ENCODE data around the gene ADCY10.

DNA sequence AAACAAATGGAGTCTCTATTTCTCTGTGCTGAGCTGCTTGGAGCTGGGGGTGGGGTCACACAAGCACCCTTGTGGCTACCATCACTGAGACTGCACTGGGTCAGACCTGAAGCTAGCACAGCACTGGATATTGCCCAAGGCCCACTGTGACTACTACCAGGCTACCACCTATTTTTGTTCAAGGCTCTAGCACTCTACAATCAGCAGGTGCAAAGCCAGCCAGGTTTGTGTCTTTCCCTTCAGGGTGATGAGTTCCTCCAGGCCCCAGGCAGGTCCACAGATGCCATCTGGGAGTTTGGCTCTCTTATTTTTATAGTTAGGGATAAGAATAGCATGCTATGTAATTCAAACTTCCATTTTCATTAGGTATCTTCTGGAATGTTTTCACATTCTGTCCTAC, 23.5 kb downstream of the ADCY10 start:
- TF ChIP-seq, protein P1, sequence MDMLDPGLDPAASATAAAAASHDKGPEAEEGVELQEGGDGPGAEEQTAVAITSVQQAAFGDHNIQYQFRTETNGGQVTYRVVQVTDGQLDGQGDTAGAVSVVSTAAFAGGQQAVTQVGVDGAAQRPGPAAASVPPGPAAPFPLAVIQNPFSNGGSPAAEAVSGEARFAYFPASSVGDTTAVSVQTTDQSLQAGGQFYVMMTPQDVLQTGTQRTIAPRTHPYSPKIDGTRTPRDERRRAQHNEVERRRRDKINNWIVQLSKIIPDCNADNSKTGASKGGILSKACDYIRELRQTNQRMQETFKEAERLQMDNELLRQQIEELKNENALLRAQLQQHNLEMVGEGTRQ (IDR thresholded peaks at IDR 0.05; ENCODE audit: low read depth, low read length): no peak
- TF ChIP-seq BHLHE40 (IDR thresholded peaks at IDR 0.05; ENCODE audit: low read depth, low read length): no peak

Data from IMR-90 (cell line).